RWPE1 (cell line): ENCODE data around the gene IRAK4.

ENCODE experiments used
- CTCF ChIA-PET: fragments of 350-600 bp; sonication (Branson Sonifier 250); formaldehyde crosslinking; extraction: SDS; loops from one replicate; lab custom pipeline; 2021; lab: Yijun Ruan, JAX
- POLR2A ChIA-PET: fragments of 400-600 bp; formaldehyde crosslinking; extraction: SDS; loops from one replicate; lab custom pipeline; 2020; ENCODE audit warnings: antibody characterized with exemption; ENCODE audit not compliant: low non-redundant PET; lab: Yijun Ruan, JAX
- DNase-seq: peaks from one replicate; pipeline ENCODE4 v3.0.0; 2012; ENCODE audit warnings: low spot score
- H3K27ac ChIP-seq: fragments of 450-650 bp; 2 replicates; pipeline ENCODE4 v1.5.1; 2017
- TF ChIP-seq, protein P1 (sequence below): fragments of 450-650 bp; conservative IDR thresholded peaks from 2 replicates; pipeline ENCODE4 v1.5.1; 2017; ENCODE audit warnings: low read depth, mild to moderate bottlenecking

IRAK4 gene

DNA sequence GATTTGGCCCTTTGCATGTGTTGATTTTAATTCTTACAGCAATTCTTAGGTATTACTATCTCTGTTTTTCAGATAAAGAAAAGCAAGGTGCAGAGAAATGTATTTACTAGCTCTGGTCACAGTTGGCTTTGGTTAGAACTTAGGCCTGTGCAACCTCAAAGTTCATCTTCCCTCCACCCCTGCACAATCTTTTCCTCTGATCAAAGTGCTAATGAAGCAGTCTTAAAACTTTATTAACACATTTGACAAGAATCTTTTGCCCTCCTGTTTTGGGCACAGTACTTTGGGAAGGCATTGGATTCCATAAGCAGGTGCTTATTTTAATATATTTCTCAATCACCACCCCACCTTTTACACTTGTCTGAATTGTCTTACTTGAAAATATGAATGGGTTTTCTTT lies 2.7 kb downstream of the IRAK4 start:
- CTCF ChIA-PET = no interaction called here
- no peak for DNase-seq
- TF ChIP-seq, protein P1, sequence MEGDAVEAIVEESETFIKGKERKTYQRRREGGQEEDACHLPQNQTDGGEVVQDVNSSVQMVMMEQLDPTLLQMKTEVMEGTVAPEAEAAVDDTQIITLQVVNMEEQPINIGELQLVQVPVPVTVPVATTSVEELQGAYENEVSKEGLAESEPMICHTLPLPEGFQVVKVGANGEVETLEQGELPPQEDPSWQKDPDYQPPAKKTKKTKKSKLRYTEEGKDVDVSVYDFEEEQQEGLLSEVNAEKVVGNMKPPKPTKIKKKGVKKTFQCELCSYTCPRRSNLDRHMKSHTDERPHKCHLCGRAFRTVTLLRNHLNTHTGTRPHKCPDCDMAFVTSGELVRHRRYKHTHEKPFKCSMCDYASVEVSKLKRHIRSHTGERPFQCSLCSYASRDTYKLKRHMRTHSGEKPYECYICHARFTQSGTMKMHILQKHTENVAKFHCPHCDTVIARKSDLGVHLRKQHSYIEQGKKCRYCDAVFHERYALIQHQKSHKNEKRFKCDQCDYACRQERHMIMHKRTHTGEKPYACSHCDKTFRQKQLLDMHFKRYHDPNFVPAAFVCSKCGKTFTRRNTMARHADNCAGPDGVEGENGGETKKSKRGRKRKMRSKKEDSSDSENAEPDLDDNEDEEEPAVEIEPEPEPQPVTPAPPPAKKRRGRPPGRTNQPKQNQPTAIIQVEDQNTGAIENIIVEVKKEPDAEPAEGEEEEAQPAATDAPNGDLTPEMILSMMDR = no peak
- no peak overlapping the region for H3K27ac ChIP-seq
- POLR2A ChIA-PET = no interaction called here

DNA sequence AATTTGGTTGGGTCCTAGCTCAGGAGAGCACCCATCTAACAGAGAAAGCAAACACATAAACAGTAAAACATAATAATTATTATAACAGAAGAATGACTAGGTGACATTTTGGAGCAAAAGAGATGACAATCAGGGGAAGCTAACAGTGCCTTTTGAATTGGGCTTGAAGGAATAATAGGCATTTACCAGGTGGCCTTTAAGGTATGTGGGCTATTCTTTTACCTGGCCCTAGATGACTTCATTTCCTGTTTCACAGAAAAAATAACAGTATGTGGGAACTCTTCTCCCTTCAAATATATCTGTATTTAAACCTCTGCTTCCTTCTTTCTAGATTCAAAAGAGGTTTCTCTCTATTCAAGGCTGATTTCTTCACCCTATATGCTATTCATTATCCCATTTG lies 3.8 kb downstream of the IRAK4 start:
- no peak for DNase-seq
- TF ChIP-seq, protein P1 = no peak
- H3K27ac ChIP-seq = no peak overlapping the region
- ChIA-PET POLR2A (no interaction called here), CTCF (interaction anchor here (0.5 to 1.0 kb wide), 4 partner anchors 38 to 1339 kb away, joined by 3 to 4 read pairs (median 4); no protein-coding TSS in a partner anchor)

DNA sequence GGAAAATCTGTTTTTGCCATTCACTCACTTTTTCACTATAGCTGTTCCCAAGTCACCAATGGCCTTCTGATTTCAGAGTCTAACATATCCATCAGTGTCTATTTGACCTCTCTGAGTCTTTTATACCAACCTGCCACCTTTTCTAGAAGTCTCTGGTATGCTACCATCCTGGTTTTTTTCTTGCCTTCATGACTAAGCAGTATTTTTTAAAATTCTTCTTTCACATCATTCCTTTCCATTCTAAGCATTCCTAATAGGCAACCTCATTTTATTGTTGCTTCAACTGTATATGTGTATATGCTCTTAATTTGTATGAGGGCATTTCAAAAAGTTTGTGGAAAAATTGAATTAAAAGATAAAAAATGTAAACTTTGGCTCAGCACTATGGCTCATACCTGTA lies 5.0 kb downstream of the IRAK4 start:
- H3K27ac ChIP-seq = no peak overlapping the region
- ChIA-PET CTCF (interaction anchor here (0.6 kb wide), 1 partner anchor 525 kb away, joined by 3 read pairs; no protein-coding TSS in a partner anchor), POLR2A (no interaction called here)
- DNase-seq = no peak
- TF ChIP-seq, protein P1 = no peak

DNA sequence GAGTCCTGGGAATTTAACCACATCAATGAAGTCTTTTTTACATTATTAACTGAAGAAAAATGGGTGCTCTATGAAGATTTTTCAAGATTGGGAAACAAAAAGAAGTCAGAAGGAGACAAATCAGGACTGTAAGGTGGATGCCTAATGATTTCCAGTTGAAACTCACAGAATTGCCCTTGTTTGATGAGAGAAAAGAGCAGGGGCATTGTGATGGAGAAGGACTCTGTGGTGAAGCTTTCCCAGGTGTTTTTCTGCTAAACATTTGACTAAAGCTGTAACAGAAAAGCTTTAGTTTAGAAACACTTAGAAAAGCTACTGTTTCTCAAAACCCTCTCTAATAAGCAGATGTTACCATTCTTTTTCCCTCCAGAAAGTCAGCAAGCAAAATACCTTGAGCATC lies 5.8 kb downstream of the IRAK4 start:
- no peak for DNase-seq
- H3K27ac ChIP-seq = no peak overlapping the region
- TF ChIP-seq, protein P1 = no peak
- ChIA-PET POLR2A (no interaction called here), CTCF (no interaction called here)

DNA sequence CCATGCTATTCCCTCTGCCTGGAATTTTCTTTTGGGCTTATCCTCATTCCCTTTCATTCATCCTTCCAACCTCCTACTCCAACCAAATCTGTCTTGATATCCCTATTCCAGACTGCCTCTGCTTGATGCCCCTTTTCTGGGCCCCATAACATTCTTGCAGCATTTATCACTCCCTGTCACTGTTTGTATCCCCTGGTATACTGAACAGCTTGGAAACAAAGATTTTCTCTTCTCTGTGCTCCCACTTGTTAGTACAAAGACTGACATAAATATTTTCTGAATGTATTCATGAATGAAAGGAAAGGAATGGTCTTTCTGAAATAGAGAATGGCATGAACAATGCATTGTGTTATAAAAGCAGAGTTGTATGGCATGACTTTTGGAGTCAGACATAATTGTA lies 7.5 kb downstream of the IRAK4 start:
- no peak overlapping the region for H3K27ac ChIP-seq
- POLR2A ChIA-PET = no interaction called here
- TF ChIP-seq, protein P1 = no peak
- CTCF ChIA-PET = interaction anchor here (0.6 kb wide), 1 partner anchor 1230 kb away, joined by 6 read pairs; no protein-coding TSS in a partner anchor
- DNase-seq = no peak

DNA sequence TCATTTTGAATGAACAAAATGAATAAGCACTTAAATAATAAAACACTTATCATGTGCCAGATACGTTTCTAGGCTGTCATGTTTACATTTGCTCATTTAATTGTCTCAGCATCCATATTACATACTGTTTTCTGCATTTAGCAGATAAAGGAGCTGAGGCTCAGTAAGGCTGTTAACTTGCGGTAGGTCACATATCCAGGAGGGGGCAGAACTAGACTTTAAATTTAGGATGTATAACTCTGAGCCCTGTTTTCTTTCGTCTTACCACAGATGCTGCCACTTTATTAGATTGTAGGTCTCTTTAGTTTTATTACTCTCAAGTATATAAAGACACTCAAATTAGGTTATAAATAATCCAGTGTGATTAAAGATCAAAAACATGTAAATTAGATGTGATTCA lies 17.7 kb downstream of the IRAK4 start:
- ChIA-PET CTCF (interaction anchor here (0.5 to 2.4 kb wide), 6 partner anchors 8 to 1334 kb away, joined by 3 to 24 read pairs (median 4); no protein-coding TSS in a partner anchor), POLR2A (no interaction called here)
- H3K27ac ChIP-seq = no peak overlapping the region
- peak; percentile 24 for DNase-seq
- TF ChIP-seq, protein P1 = peak; percentile 37; the same call in 1 of the 2 replicates
